ENCODE results near the gene FUZ.
A peak's percentile ranks its signal among the peaks of the same experiment; 100 is the strongest.

The FUZ gene

GRCh38 chr19:49774969-49775368, 38.1 kb downstream of the FUZ start:
- H3K36me3 ChIP-seq (ENCODE audit: control insufficient read depth in 2 of 2, insufficient read depth in 1 of 2, low read length in 2 of 2) = peaks cover 9 to 11% of the 10 kb centered on the region in 2 experiments; a peak in 2 of 3 replicates
- ChIA-PET POLR2A (no interaction called here), CTCF (interaction anchor here (0.7 kb wide), 1 partner anchor 102 kb away, joined by 3 read pairs; no protein-coding TSS in a partner anchor)
- TF ChIP-seq ZNF121 (tag by site-specific recombination; IDR thresholded peaks at IDR 0.05) (peak; percentile 49; the same call in 1 of the 2 replicates), ZNF473 (tag by site-specific recombination; IDR thresholded peaks at IDR 0.05) (no peak)
- no peaks in the 10 kb centered on the region for H3K9me3 ChIP-seq (ENCODE audit: control insufficient read depth, insufficient read depth, low read depth, low read length)
- H3K27ac ChIP-seq (ENCODE audit: extremely low read depth, low read depth, low read length) = no peak overlapping the region
- no peaks in the 10 kb centered on the region for H3K4me1 ChIP-seq (ENCODE audit: control insufficient read depth, insufficient read depth, low read length)
- no peak overlapping the region for H3K4me3 ChIP-seq (ENCODE audit: low read depth, low read length)

GRCh38 chr19:49773663-49774350, 39.3 kb downstream of the FUZ start:
- H3K4me1 ChIP-seq (ENCODE audit: control insufficient read depth, insufficient read depth, low read length) = no peaks in the 10 kb centered on the region
- H3K36me3 ChIP-seq (ENCODE audit: control insufficient read depth in 2 of 2, insufficient read depth in 1 of 2, low read length in 2 of 2) = peaks cover 9 to 11% of the 10 kb centered on the region in 2 experiments; a peak in 2 of 3 replicates
- no peaks in the 10 kb centered on the region for H3K9me3 ChIP-seq (ENCODE audit: control insufficient read depth, insufficient read depth, low read depth, low read length)
- ChIA-PET POLR2A (no interaction called here), CTCF (interaction anchor here (0.6 kb wide), 1 partner anchor 788 kb away, joined by 4 read pairs; no protein-coding TSS in a partner anchor)
- no peak overlapping the region for H3K4me3 ChIP-seq (ENCODE audit: low read depth, low read length)
- peak; percentile 56; the same call in 1 of the 2 replicates for TF ChIP-seq ZNF16 (tag by site-specific recombination; IDR thresholded peaks at IDR 0.05; ENCODE audit: low read depth)
- no peak for TF ChIP-seq ZSCAN16 (tag by site-specific recombination; IDR thresholded peaks at IDR 0.05)
- peak; percentile 99 for TF ChIP-seq ZNF623 (tag by site-specific recombination; IDR thresholded peaks at IDR 0.05)
- no peak for TF ChIP-seq KLF1 (tag by site-specific recombination; IDR thresholded peaks at IDR 0.05)
- TF ChIP-seq ZNF555 (tag by site-specific recombination; conservative IDR thresholded peaks at IDR 0.05) = no peak
- no peak overlapping the region for H3K27ac ChIP-seq (ENCODE audit: extremely low read depth, low read depth, low read length)

- H3K36me3 ChIP-seq (ENCODE audit: control insufficient read depth in 2 of 2, insufficient read depth in 1 of 2, low read length in 2 of 2) = peaks cover 9 to 11% of the 10 kb centered on the region in 2 experiments; a peak in 2 of 3 replicates
- ChIA-PET POLR2A (no interaction called here), CTCF (interaction anchor here (0.6 kb wide), 1 partner anchor 787 kb away, joined by 4 read pairs; no protein-coding TSS in a partner anchor)
- H3K4me3 ChIP-seq (ENCODE audit: low read depth, low read length) = no peak overlapping the region
- TF ChIP-seq HOXD13 (CRISPR knock-in tag; IDR thresholded peaks at IDR 0.05; ENCODE audit: borderline replicate concordance) (no peak), ZNF473 (tag by site-specific recombination; IDR thresholded peaks at IDR 0.05) (no peak), RBAK (tag by site-specific recombination; IDR thresholded peaks at IDR 0.05) (no peak), ZNF223 (tag by site-specific recombination; IDR thresholded peaks at IDR 0.05) (no peak), ZNF366 (tag by site-specific recombination; conservative IDR thresholded peaks at IDR 0.05) (0 out of 2 replicates have a peak, but pooled peaks have one; percentile 25), EGR2 (tag by site-specific recombination; IDR thresholded peaks at IDR 0.05; ENCODE audit: low read depth) (peak; percentile 47; the same call in 1 of the 2 replicates), GLIS2 (tag by site-specific recombination; IDR thresholded peaks at IDR 0.05) (no peak), ZNF10 (tag by site-specific recombination; IDR thresholded peaks at IDR 0.05) (no peak), ZNF518A (tag by site-specific recombination; conservative IDR thresholded peaks at IDR 0.05; ENCODE audit: low read depth) (no peak), ZNF311 (tag by site-specific recombination; IDR thresholded peaks at IDR 0.05; ENCODE audit: borderline replicate concordance) (no peak), KLF1 (tag by site-specific recombination; IDR thresholded peaks at IDR 0.05) (peak; percentile 52), ZNF449 (tag by site-specific recombination; IDR thresholded peaks at IDR 0.05) (no peak), KLF9 (tag by site-specific recombination; IDR thresholded peaks at IDR 0.05; ENCODE audit: low read depth) (no peak), ZNF510 (tag by site-specific recombination; IDR thresholded peaks at IDR 0.05; ENCODE audit: insufficient replicate concordance) (no peak)
- H3K27ac ChIP-seq (ENCODE audit: extremely low read depth, low read depth, low read length) = no peak overlapping the region
- H3K4me1 ChIP-seq (ENCODE audit: control insufficient read depth, insufficient read depth, low read length) = peaks cover 6% of the 10 kb centered on the region
- H3K9me3 ChIP-seq (ENCODE audit: control insufficient read depth, insufficient read depth, low read depth, low read length) = no peaks in the 10 kb centered on the region
Measured at GRCh38 chr19:49772850-49773432, 40.2 kb downstream of the FUZ start.

Data from HEK293 (cell line).